Peyer's patch (tissue), 4 donors: ENCODE results near the gene PEX19. TPM values are rescaled to one million over a fixed set of nuclear protein-coding genes. Genes with fewer than 3 reads are reported as not detected.

Experiments used
- DNase-seq, 3 donors: peaks; one replicate each; pipeline ENCODE4 v3.0.0-alpha.2; 2017 to 2019
- H3K27ac ChIP-seq, 4 donors: fragments of 200-600 bp; sonication (generic); one replicate each; pipeline ENCODE4 v1.5.1; 2016 to 2019
- H3K27me3 ChIP-seq, 2 donors: fragments of 200-600 bp; sonication (generic); one replicate each; pipeline ENCODE4 v1.5.1; 2019
- H3K36me3 ChIP-seq, 3 donors: fragments of 200-600 bp; sonication (generic); one replicate each; pipeline ENCODE4 v1.5.1; 2016 to 2019
- H3K4me1 ChIP-seq, 4 donors: fragments of 200-600 bp; sonication (generic); one replicate each; pipeline ENCODE4 v1.5.1; 2016 to 2019
- H3K4me3 ChIP-seq, 4 donors: fragments of 200-600 bp; sonication (generic); 1 replicate in 3 of 4; 2 replicates in 1 of 4; pipeline ENCODE4 v1.5.1; 2016 to 2019; ENCODE audit warnings: mild to moderate bottlenecking in 1 of 4
- H3K9me3 ChIP-seq, 4 donors: fragments of 200-600 bp; sonication (generic); one replicate each; pipeline ENCODE4 v1.5.1; 2016 to 2019; ENCODE audit warnings: mild to moderate bottlenecking in 1 of 4
- CTCF ChIP-seq, 6 experiments: fragments of 450-650 bp in 4 of 6; fragments of 200-600 bp in 2 of 6; sonication (generic) in 1 of 6; IDR thresholded peaks; one replicate each; pipeline ENCODE4 v1.5.1; 2017 to 2019; ENCODE audit warnings: antibody characterized with exemption in 6 of 6, mild to moderate bottlenecking in 3 of 6, moderate library complexity in 1 of 6
- POLR2A ChIP-seq, 2 donors: fragments of 450-650 bp; IDR thresholded peaks; one replicate each; pipeline ENCODE4 v1.5.1; 2017; ENCODE audit warnings: antibody characterized with exemption in 2 of 2, mild to moderate bottlenecking in 2 of 2, moderate library complexity in 2 of 2
- total RNA-seq, 4 donors: library from RNA; depleted of rRNA; stranded (reverse); fragments of >200 nt; gene quantifications; one replicate each; pipeline ENCODE4 v1.1.0, GENCODE V29; 2016

The PEX19 gene
- total RNA-seq, 4 donors from 2014 or later = 25.4 to 45.6 (median 40.2) TPM

- Histone ChIP-seq H3K36me3 (peaks cover 0 to 91% (median 0%) of the 10 kb centered on the region in 3 donors), H3K4me1 (no peaks in the 10 kb centered on the region)
These were observed 40.3 kb upstream of the PEX19 start for GRCh38 chr1:160325252-160325651.

GRCh38 chr1:160322831-160323230 lies 37.9 kb upstream of the PEX19 start:
- Histone ChIP-seq H3K27me3 (no peaks in the 10 kb centered on the region), H3K36me3 (peaks cover 0 to 79% (median 0%) of the 10 kb centered on the region in 3 donors), H3K27ac (no peak overlapping the region), H3K4me3 (no peak overlapping the region), H3K4me1 (no peaks in the 10 kb centered on the region), H3K9me3 (no peaks in the 10 kb centered on the region)
- no peak for DNase-seq
- TF ChIP-seq CTCF (IDR thresholded peaks at IDR 0.05) (no peak), POLR2A (IDR thresholded peaks at IDR 0.05) (no peak)

More at GRCh38 chr1:160325252-160325651, 40.3 kb upstream of the PEX19 start:
- Histone ChIP-seq H3K9me3 (no peaks in the 10 kb centered on the region), H3K4me3 (no peak overlapping the region), H3K27ac (no peak overlapping the region), H3K27me3 (no peaks in the 10 kb centered on the region)
- no peak for DNase-seq
- TF ChIP-seq POLR2A (IDR thresholded peaks at IDR 0.05) (no peak), CTCF (IDR thresholded peaks at IDR 0.05) (no peak)

- H3K27ac ChIP-seq = no peak overlapping the region
- no peak for DNase-seq
- no peaks in the 10 kb centered on the region for H3K4me1 ChIP-seq
- H3K9me3 ChIP-seq = no peaks in the 10 kb centered on the region
- TF ChIP-seq CTCF (IDR thresholded peaks at IDR 0.05) = no peak
- TF ChIP-seq POLR2A (IDR thresholded peaks at IDR 0.05) = no peak
- no peaks in the 10 kb centered on the region for H3K27me3 ChIP-seq
- H3K4me3 ChIP-seq = no peak overlapping the region
- H3K36me3 ChIP-seq = peaks cover 0 to 87% (median 4%) of the 10 kb centered on the region in 3 donors
These were observed 30.4 kb upstream of the PEX19 start for GRCh38 chr1:160315359-160315758.

GRCh38 chr1:160309571-160309970 lies 24.6 kb upstream of the PEX19 start:
- Histone ChIP-seq H3K4me1 (no peaks in the 10 kb centered on the region), H3K9me3 (no peaks in the 10 kb centered on the region), H3K27me3 (no peaks in the 10 kb centered on the region), H3K4me3 (no peak overlapping the region), H3K27ac (no peak overlapping the region), H3K36me3 (peaks cover 0 to 100% (median 12%) of the 10 kb centered on the region in 3 donors)
- DNase-seq = no peak
- TF ChIP-seq POLR2A (IDR thresholded peaks at IDR 0.05) (no peak), CTCF (IDR thresholded peaks at IDR 0.05) (no peak)

GRCh38 chr1:160309185-160309557 lies 24.2 kb upstream of the PEX19 start:
- TF ChIP-seq CTCF (IDR thresholded peaks at IDR 0.05) = no peak
- Histone ChIP-seq H3K36me3 (peaks cover 0 to 100% (median 12%) of the 10 kb centered on the region in 3 donors), H3K4me3 (no peak overlapping the region), H3K27ac (no peak overlapping the region), H3K27me3 (no peaks in the 10 kb centered on the region), H3K9me3 (no peaks in the 10 kb centered on the region), H3K4me1 (no peaks in the 10 kb centered on the region)
- DNase-seq = no peak
